ENCODE measurements around the gene MAP4K3. TPM values are rescaled to one million over a fixed set of nuclear protein-coding genes. Genes with fewer than 3 reads are reported as not detected.

MAP4K3 gene
- total and polyA plus RNA-seq, 9 of the 15 experiments (the other 6 are each of a cell fraction or from before 2014, with no cell fraction given), result 3.1 to 30.0 (median 16.9) TPM

GRCh38 chr2:39395313-39395712 is 41.8 kb downstream of the MAP4K3 start:
- no peaks in the 10 kb centered on the region for H4K20me1 ChIP-seq (replicated peaks; ENCODE audit: control insufficient read depth, insufficient read depth, low read length)
- no peaks in the 10 kb centered on the region for H3K9me3 ChIP-seq (replicated peaks; ENCODE audit: control insufficient read depth, insufficient read depth, low read depth, low read length)
- BruUV-seq (replicated peaks), result no TSS peak
- H3K36me3 ChIP-seq (ENCODE audit: control insufficient read depth, insufficient read depth, low read length), result no peaks in the 10 kb centered on the region
- H3K9me1 ChIP-seq (ENCODE audit: control insufficient read depth, insufficient read depth, low read length), result no peaks in the 10 kb centered on the region
- no peak overlapping the region for H3K4me2 ChIP-seq (ENCODE audit: insufficient read depth, low read length)
- FAIRE-seq (no peak), DNase-seq (ENCODE audit: extremely low read depth in 1 of 4, low spot score in 3 of 4) (no peak), ATAC-seq (no peak)
- in situ Hi-C loops (cut with MboI), result no loop called here
- H3K79me2 ChIP-seq (ENCODE audit: control insufficient read depth, insufficient read depth, low read length), result peaks cover 84% of the 10 kb centered on the region
- H3K4me1 ChIP-seq (replicated peaks in 1 of 2; ENCODE audit: control insufficient read depth in 2 of 2, insufficient read depth in 2 of 2, low read length in 2 of 2), result peaks cover 0 to 12% of the 10 kb centered on the region in 2 experiments; a peak in 2 of 5 replicates
- no peak overlapping the region for H3K9ac ChIP-seq (ENCODE audit: insufficient read depth in 1 of 2, low read depth in 2 of 2, low read length in 2 of 2)
- H3K27ac ChIP-seq (ENCODE audit: extremely low read depth, low read depth, low read length), result no peak overlapping the region
- H2AFZ ChIP-seq (ENCODE audit: low read depth, low read length), result no peak overlapping the region
- WGBS (ENCODE audit: insufficient coverage, low coverage, missing lambda C conversion rate), result 71% methylated on average over 2 of the region's 2 CpGs
- no peaks in the 10 kb centered on the region for H3K27me3 ChIP-seq (ENCODE audit: control insufficient read depth in 2 of 2, insufficient read depth in 2 of 2, low read length in 2 of 2)
- H3K4me3 ChIP-seq, result no peak overlapping the region
- intact Hi-C loops (cut with micrococcal nuclease), result no loop called here
- POLR2A ChIA-PET, result interaction anchor here (0.6 to 2.0 kb wide), 2 partner anchors 10 to 56 kb away, joined by 3 to 5 read pairs; no protein-coding TSS in a partner anchor
- CTCF ChIA-PET (ENCODE audit: low intra/inter-chr PET ratio), result no interaction called here
- TF ChIP-seq MCM7 (IDR thresholded peaks at IDR 0.05), result no peak
- no peak for TF ChIP-seq NFE2 (IDR thresholded peaks at IDR 0.05; ENCODE audit: low read depth)
- no peak for TF ChIP-seq RBM34 (IDR thresholded peaks at IDR 0.05; ENCODE audit: borderline replicate concordance, insufficient read depth, low read length)
- TF ChIP-seq NBN (IDR thresholded peaks at IDR 0.05; ENCODE audit: low read depth), result no peak
- no peak for TF ChIP-seq CCNT2 (IDR thresholded peaks at IDR 0.05; ENCODE audit: borderline replicate concordance, extremely low read depth, insufficient read length, low read depth, low read length)
- TF ChIP-seq VEZF1 (CRISPR knock-in tag; IDR thresholded peaks at IDR 0.05), result no peak
- TF ChIP-seq BRF2 (IDR thresholded peaks at IDR 0.05; ENCODE audit: borderline replicate concordance, insufficient read depth, insufficient read length), result no peak
- TF ChIP-seq POLR2AphosphoS2 (IDR thresholded peaks at IDR 0.05; ENCODE audit: low read length), result no peak
- TF ChIP-seq ARID3A (IDR thresholded peaks at IDR 0.05; ENCODE audit: borderline replicate concordance, low read depth, low read length), result no peak
- no peak for TF ChIP-seq FOXP4 (CRISPR knock-in tag; IDR thresholded peaks at IDR 0.05; ENCODE audit: borderline replicate concordance)
- TF ChIP-seq CBX5 (IDR thresholded peaks at IDR 0.05; ENCODE audit: borderline replicate concordance, low read depth), result no peak
- no peak for TF ChIP-seq FOXP1 (CRISPR knock-in tag; IDR thresholded peaks at IDR 0.05)
- TF ChIP-seq PCBP2 (IDR thresholded peaks at IDR 0.05; ENCODE audit: low read depth, low read length, poor library complexity, severe bottlenecking), result no peak
- no peak for TF ChIP-seq ZNF561 (CRISPR knock-in tag; conservative IDR thresholded peaks at IDR 0.05)
- TF ChIP-seq PURB (CRISPR knock-in tag; IDR thresholded peaks at IDR 0.05; ENCODE audit: low read depth), result no peak
- no peak for TF ChIP-seq SP1 (CRISPR knock-in tag; IDR thresholded peaks at IDR 0.05)
- TF ChIP-seq SNAPC5 (CRISPR knock-in tag; IDR thresholded peaks at IDR 0.05), result no peak
